Stimulated activated CD4-positive, alpha-beta T cell treated with anti-CD3 and anti-CD28 coated beads, Interleukin-2, amount 100 ng/mL, for 24 hours (primary cell): ENCODE data around the gene BLVRB.
A peak's percentile ranks its signal among the peaks of the same experiment; 100 is the strongest.
"Not testable (repeated sequence)": the region's sequence is repeated elsewhere in the genome, so short reads cannot be mapped to it uniquely, and the experiment has no call there.

Experiments used
- DNase-seq, 2 donors: peaks; one replicate each; pipeline ENCODE4 v3.0.0-alpha.2; 2020

The BLVRB gene

DNA sequence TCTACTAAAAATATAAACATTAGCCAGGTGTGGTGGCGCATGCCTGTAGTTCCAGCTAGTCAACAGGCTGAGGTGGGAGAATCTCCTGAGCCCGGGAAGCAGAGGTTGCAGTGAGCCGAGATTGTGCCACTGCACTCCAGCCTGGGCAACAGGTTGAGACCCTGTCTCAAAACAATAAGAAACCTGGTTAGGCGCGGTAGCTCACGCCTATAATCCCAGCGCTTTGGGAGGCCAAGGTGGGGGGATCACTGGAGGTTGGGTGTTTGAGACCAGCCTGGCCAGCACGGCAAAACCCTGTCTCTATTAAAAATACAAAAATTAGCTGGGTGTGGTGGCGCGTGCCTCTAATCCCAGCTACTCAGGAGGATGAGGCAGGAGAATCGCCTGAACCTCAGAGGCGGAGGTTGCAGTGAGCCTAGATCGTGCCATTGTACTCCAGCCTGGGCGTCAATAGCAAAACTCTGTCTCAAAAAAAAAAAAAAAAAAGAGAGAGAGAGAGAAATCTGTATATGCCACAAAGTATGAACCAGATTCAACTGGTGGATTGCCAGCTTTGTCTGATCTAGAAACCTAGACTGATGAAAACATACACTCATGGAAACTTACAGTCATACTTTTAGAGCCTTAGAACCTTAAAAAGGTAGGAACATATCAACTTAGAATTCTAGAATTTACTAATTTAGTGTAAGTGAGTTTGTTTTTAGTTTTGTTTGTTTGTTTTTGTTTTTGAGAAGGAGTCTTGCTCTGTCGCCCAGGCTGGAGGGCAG, 10.5 kb upstream of the BLVRB start:
- not testable (repeated sequence) for DNase-seq

DNA sequence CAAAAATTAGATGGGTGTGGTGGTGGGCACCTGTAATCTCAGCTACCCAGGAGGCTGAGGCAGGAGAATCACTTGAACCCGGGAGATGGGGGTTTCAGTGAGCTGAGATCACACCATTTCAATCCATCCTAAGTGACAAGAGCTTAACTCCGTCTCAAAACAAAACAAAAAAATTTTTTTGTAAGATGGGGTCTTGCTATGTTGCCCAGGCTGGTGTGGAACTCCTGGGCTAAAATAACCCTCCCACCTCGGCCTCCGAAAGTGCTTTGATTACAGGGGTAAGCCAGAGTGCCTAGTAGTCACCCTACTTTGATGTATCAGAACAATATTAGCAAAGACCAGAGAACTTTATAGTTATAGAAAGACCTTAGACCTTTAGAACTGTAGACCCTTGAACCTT, 9.2 kb upstream of the BLVRB start:
- no peak for DNase-seq

DNA sequence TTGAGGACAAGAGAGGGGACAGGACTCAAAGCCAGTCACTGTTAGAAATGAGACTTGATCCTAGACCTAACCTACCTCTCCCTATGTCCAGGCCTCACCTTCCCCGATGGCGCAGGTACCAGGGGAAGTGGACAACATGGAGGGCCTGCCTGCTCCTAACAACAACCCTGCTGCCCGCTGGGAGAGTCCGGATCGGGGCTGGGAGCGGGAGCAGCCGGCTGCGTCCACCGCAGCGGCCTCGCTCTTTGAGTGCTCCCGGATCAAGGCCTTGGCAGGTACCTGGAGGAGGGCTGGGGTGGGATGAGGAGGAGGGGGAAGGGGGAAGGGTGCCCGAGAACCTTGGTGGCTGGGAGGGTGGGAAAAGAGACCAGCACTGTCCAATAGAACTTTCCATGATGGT, 7.0 kb upstream of the BLVRB start:
- no peak for DNase-seq

- no peak for DNase-seq
Observed at GRCh38 chr19:40471111-40471510, 5.6 kb upstream of the BLVRB start.

GRCh38 chr19:40469011-40469410, 3.5 kb upstream of the BLVRB start:
- DNase-seq: no peak

GRCh38 chr19:40466985-40467734, 1.6 kb upstream of the BLVRB start, which contains the start of gene SPTBN4:
Gene SPTBN4 (plus strand): TSS chr19:40467001. CDS start chr19:40472622, 5,621 bp downstream.
- peak in 1 of 2 donors; percentile 9 for DNase-seq

DNA sequence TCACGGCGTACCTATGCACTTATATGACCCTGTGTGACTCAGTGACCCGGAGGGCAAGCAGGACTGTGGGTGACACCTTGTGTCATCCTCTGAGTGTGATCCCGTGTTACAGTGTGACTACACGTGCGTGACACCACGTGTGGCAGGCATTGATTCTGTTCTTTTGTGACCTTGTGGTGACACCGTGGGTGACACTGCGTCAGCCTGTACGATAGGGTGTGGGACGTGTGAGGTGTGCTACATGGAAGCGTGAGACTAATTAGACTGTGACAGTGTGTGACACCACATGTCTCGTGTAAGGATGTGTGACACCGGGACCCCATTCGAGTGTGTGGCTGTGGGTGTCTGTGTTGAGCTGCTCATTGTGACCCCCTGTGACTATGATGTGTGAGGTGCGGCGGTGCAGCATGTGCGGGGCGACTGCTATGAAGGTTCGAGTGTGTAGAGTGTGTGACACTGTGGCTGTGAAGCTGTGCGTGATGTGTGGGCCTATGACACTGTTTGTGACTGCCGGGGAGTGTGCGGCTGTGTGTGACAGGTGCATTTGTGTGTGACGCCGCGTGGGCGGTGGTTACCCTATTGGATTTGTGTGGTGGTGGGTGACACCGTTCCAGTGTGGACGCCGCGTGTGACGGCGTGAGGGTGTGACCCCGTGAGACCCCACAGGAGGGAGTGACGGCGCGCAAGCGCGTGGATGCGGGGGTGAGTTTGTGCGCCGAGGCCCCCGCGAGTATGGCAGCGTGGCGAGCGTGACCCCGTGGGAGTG, 857 bp upstream of the BLVRB start:
- DNase-seq: peak; percentile 69 to 79

DNA sequence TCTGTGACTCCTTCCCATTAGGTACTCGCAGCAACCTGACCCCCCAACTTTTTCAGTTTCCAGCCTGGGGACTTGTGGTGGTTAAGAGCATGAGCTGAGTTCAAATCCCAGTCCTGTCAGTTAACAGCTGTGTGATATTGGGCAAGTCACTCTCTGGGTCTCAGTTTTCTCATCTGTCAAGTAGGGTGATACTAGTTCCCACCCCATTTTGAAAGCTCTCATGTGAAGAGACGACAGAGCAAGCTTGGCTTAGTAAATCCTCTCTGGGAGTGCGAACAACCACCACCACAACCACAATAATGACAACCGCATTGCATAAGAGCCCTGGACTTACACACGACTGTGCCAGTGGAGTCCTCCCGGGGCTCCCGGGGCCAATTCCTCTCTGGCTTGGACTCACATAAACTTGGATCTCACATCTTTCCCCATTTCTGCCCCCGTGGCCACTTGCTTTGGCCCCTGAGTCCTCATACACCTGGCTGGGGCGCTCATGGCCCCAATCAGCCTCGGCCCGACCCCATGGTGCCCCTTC, 454 bp downstream of the BLVRB start:
- no peak for DNase-seq

DNA sequence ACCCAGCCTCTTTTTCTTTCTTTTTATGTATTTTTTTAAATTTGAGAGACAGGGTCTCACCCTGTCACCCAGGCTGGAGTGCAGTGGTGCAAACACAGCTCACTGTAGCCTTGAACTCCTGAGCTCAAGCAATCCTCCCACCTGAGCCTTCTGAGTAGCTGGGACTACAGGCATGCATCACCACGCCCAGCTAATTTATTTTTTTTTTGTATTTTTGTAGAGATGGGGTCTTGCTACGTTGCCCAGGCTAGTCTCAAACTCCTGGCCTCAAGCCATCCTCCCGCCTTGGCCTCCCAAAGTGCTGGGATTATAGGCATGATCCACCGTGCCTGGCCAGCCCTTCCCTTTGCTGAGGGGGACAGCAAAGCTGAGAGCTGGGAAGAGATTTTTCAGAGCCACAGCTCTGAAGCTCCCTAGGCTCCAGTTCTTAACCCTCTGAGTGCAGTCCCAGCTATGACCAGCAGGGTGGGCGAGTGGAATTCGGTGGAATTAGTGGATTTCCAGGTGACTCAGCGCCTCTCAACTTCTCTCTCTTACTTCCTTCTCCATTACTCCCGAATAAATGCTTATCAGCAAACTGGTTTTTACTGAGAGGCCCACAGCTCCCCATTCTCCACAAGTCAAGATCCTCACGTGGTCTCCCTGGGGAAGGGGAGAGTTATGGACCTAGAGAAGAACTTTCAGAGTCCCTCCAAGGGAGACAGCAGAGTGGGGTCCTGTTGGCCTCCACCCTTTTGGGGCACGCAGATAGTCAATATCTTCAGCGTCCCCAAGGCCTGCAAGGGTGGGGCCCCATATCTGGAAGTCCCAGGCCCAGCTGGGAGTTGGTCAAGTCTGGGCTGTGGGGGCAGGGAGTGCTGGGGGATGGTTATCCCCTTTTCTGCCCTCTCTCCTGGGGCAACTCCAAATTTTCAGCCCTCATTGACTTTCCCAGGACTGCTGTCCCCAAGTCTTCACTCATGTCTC, 1.2 kb downstream of the BLVRB start:
- peak; percentile 82 to 86 for DNase-seq

DNA sequence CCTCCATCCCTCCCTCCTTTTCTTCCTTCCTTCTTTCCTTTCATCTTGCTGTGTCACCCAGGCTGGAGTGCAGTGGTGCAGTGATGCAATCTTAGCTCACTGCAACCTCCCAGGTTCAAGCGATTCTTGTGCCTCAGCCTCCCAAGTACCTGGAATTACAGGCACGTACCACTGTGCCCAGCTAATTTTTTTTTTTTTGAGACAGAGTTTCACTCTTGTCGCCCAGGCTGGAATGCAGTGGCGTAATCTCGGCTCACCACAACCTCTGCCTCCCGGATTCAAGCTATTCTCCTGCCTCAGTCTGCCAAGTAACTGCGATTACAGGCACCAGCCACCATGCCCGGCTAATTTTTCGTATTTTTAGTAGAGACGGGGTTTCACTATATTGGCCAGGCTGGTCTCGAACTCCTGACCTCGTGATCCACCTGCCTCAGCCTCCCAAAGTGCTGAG, 1.9 kb downstream of the BLVRB start:
- not testable (repeated sequence) for DNase-seq

- no peak for DNase-seq
Observed at GRCh38 chr19:40461669-40462221, 3.8 kb downstream of the BLVRB start.

GRCh38 chr19:40460185-40460584, 5.4 kb downstream of the BLVRB start:
- no peak for DNase-seq

DNA sequence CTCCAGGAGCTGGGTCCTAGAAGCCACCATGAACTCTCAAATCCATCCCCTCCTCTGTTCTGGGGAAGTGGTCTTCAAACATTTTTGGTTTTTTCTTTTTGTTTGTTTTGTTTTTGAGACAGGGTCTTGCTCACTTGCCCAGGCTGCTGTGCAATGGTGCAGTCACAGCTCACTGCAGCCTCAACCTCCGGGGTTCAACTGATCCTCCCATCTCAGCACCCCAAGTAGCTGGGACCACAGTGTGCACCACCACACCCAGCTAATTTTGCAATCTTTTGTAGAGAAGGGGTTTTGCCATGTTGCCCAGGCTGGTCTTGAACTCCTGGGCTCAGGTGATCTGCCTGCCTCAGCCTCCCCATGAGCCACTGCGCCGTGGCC, 7.0 kb downstream of the BLVRB start:
- DNase-seq: no peak

DNA sequence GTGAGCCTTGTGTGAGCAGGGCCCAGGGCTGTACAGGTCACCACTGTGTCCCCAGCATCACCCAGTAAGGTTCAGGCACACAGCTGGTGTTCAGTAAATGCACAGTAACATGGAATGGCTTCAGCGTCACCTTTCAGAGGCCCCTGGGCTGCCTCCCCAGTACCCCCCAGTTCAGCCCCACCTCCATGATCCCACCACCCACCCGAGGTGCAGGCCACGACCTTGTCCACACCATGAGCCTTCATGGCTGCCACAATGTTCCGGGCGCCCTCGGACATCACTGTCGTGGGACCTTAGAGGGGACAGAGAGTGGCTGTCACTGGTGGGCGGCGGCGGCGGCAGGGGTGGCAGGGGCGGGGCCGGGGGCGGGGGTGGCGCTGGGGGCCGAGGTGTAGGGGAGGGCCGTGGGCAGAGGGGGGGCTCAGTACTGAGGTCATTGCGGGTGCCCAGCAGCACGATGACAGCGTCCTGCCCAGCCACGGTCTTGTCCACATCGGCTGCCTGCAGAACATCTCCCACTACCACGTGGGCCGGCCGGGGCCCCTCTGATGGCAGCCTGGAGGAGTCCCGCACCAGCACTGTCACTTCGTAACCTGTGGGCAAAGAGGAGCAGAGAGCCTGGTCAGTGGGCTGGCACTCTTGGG, 7.5 kb downstream of the BLVRB start:
- no peak for DNase-seq

DNA sequence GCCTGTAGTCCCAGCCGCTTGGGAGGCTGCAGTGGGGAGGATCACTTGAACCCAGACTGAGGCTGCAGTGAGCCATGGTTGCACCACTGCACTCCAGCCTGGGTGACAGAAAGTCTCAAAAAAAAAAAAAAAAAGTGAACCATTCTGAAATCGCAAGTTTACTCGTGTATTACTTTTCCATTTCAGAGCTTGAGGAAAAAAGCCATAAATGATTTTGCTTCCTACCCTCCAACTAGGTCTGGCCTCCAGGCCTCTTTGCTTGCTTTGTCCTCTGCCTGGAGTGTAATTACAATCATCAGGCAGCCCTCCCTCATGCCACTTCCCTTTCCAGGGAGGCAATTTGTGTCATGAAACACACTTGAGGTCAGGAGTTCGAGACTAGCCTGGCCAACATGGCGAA, 8.5 kb downstream of the BLVRB start:
- DNase-seq: no peak

- DNase-seq: not testable (repeated sequence)
Observed at GRCh38 chr19:40453943-40454342, 11.6 kb downstream of the BLVRB start.

DNA sequence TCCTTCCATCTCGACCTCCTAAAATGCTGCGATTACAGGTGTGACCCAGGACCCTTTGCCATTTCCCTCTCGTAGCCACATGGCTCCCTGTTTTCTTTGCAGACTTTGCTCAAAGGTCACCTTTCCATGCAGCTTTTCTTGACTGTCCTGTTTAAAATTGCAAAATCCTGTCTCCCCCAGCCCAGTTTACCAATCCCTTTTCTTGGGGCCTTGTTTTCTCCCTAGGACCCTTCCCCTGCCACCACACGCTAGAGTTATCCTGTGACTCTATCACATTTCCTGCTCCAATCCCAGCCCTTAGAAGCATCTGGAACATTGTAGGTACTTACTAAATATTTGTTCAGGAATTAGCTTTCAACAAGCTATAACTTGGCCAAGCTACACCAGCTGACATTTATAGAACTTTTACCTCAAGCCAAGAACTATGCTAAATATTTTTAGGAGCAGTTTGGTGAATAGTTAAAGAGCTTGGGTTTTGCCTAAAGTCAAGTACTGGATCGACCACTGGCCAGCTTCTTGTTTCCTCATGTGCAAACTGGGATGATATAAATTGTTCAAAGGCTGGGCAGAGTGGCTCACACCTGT, 12.3 kb downstream of the BLVRB start:
- no peak for DNase-seq

DNA sequence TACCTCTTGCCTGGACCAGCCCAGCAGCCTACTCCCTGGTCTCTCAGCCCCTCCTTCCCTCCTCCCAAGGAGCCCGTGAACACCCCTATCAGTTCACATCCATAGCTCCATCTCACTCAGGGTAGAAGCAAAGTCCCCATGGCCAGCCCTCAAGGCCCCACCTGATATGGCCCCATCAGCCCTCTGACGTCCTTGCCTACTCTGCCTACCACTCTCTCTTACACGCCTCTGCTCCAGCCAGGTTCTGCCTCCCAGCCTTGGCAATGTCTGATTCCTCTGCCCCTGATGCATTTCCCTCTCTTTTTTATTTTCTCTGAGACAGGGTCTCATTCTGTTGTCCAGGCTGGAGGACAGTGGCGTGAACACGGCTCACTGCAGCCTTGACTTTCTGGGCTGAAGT, 13.5 kb downstream of the BLVRB start:
- no peak for DNase-seq

- no peak for DNase-seq
Observed at GRCh38 chr19:40450664-40451063, 14.9 kb downstream of the BLVRB start.

- DNase-seq: no peak
Observed at GRCh38 chr19:40449506-40449905, 16.0 kb downstream of the BLVRB start.
